ENCODE measurements around the gene HNRNPC. TPM values are rescaled to one million over a fixed set of nuclear protein-coding genes. Genes with fewer than 3 reads are reported as not detected.
"Not testable (repeated sequence)": the region's sequence is repeated elsewhere in the genome, so short reads cannot be mapped to it uniquely, and the experiment has no call there.

Gene HNRNPC
- total RNA-seq, 1 donor from 2014 or later, result 541 TPM

- DNase-seq (ENCODE audit: low read depth), result not testable (repeated sequence)
These were observed 3.4 kb upstream of the HNRNPC start for GRCh38 chr14:21272661-21273060.

GRCh38 chr14:21268617-21269251, 508 bp downstream of the HNRNPC start:
- DNase-seq (ENCODE audit: low read depth), result peak; percentile 61

GRCh38 chr14:21267886-21268616, 1.2 kb downstream of the HNRNPC start:
- no peak for DNase-seq (ENCODE audit: low read depth)

- DNase-seq (ENCODE audit: low read depth), result no peak
These were observed 1.8 kb downstream of the HNRNPC start for GRCh38 chr14:21267431-21267845.

- no peak for DNase-seq (ENCODE audit: low read depth)
These were observed 5.0 kb downstream of the HNRNPC start for GRCh38 chr14:21264025-21264801.

- DNase-seq (ENCODE audit: low read depth), result peak; percentile 32
These were observed 5.8 kb downstream of the HNRNPC start for GRCh38 chr14:21263284-21264024.

GRCh38 chr14:21262410-21262809, 6.8 kb downstream of the HNRNPC start:
- no peak for DNase-seq (ENCODE audit: low read depth)

- no peak for DNase-seq (ENCODE audit: low read depth)
These were observed 7.4 kb downstream of the HNRNPC start for GRCh38 chr14:21261824-21262223.

GRCh38 chr14:21258889-21259787, 10.1 kb downstream of the HNRNPC start:
- no peak for DNase-seq (ENCODE audit: low read depth)

GRCh38 chr14:21258005-21258888, 11.0 kb downstream of the HNRNPC start:
- DNase-seq (ENCODE audit: low read depth), result no peak

- DNase-seq (ENCODE audit: low read depth), result peak; percentile 26
These were observed 11.8 kb downstream of the HNRNPC start for GRCh38 chr14:21257394-21257909.

- no peak for DNase-seq (ENCODE audit: low read depth)
These were observed 12.5 kb downstream of the HNRNPC start for GRCh38 chr14:21256539-21257393.

GRCh38 chr14:21256102-21256447, 13.2 kb downstream of the HNRNPC start:
- not testable (repeated sequence) for DNase-seq (ENCODE audit: low read depth)

GRCh38 chr14:21255385-21256101, 13.7 kb downstream of the HNRNPC start:
- no peak for DNase-seq (ENCODE audit: low read depth)

- no peak for DNase-seq (ENCODE audit: low read depth)
These were observed 17.1 kb downstream of the HNRNPC start for GRCh38 chr14:21252149-21252548.

- DNase-seq (ENCODE audit: low read depth), result no peak
These were observed 18.0 kb downstream of the HNRNPC start for GRCh38 chr14:21251215-21251614.

- DNase-seq (ENCODE audit: low read depth), result no peak
These were observed 20.4 kb downstream of the HNRNPC start for GRCh38 chr14:21248739-21249411.

Measured in myocyte (in vitro differentiated cells).